ENCODE measurements around the gene SUN3.

DNA sequence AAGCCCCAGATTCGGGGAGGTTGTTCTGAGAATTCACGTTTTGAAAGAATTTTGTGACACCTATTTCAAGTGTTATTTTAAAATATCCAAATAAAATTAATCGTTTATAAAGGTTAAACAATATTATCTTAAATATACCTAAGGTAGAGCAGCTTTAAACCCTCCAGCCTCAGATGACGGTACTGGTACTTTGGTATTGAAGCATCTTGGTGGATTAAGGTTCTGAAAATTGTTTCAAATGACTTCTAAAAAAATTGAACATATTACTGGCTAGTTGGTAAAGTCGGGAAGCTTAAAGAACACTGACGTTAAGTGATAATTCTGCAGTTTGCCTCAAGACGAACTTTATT lies 49.1 kb downstream of the SUN3 start:
- no peak for TF ChIP-seq POLR2A (IDR thresholded peaks at IDR 0.05)
- TF ChIP-seq, protein P1, sequence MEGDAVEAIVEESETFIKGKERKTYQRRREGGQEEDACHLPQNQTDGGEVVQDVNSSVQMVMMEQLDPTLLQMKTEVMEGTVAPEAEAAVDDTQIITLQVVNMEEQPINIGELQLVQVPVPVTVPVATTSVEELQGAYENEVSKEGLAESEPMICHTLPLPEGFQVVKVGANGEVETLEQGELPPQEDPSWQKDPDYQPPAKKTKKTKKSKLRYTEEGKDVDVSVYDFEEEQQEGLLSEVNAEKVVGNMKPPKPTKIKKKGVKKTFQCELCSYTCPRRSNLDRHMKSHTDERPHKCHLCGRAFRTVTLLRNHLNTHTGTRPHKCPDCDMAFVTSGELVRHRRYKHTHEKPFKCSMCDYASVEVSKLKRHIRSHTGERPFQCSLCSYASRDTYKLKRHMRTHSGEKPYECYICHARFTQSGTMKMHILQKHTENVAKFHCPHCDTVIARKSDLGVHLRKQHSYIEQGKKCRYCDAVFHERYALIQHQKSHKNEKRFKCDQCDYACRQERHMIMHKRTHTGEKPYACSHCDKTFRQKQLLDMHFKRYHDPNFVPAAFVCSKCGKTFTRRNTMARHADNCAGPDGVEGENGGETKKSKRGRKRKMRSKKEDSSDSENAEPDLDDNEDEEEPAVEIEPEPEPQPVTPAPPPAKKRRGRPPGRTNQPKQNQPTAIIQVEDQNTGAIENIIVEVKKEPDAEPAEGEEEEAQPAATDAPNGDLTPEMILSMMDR (IDR thresholded peaks at IDR 0.05): no peak
- no peak for TF ChIP-seq POLR2AphosphoS5 (IDR thresholded peaks at IDR 0.05; ENCODE audit: insufficient read depth in 1 of 2, low read depth in 1 of 2)

All from vagina (tissue), 2 donors.